ENCODE results near the gene NRAP. TPM values are rescaled to one million over a fixed set of nuclear protein-coding genes. Genes with fewer than 3 reads are reported as not detected.

Gene NRAP
- total RNA-seq, 2 experiments from 2014 or later, result not detected

DNA sequence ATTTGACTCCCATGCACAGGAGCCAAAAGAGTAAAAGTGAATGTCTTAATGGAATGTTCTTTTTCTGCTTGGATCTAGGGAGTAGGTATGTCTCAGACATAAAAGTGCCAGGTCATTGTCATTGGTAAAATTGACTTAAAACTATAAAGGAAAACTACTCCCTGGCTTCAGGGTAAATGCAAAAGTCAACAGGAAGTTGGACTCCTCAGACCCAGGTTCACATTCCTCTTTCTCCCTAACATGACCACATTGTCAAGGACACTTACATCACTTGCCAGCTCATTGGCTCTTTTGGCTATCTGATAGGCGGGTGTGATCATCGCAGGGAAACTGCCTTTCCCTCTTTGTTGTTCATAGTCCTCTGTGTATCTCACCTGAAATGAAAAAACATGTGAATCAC is 13.7 kb downstream of the NRAP start:
- no peak overlapping the region for H3K27ac Mint-ChIP-seq
- peaks cover 34% of the 10 kb centered on the region for H3K27me3 Mint-ChIP-seq
- H3K9me3 Mint-ChIP-seq, result no peaks in the 10 kb centered on the region
- H3K4me3 Mint-ChIP-seq, result no peak overlapping the region
- ChIA-PET CTCF (no interaction called here), POLR2A (no interaction called here)
- no peak for DNase-seq
- H3K4me1 Mint-ChIP-seq, result no peaks in the 10 kb centered on the region
- no peaks in the 10 kb centered on the region for H3K36me3 Mint-ChIP-seq (ENCODE audit: low read depth)

DNA sequence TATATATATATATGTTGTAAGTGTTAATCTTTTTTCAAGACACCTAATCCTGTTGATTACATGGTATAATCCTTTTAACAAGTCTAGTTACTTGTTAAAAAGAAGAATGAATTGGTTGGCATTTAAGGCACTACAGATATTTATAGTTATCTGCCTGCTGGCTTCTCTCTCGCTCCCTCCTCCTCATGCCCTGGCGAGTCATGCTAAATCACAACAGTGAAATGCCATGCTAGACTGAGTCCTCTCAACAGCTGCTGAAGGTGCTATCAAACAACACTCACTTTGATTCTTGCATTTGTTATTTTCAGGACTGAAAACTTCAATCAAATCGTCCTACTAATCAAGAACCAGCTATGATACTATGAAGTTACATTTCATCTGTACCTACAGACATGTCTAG is 15.4 kb downstream of the NRAP start:
- Mint-ChIP-seq H3K27me3 (peaks cover 30% of the 10 kb centered on the region), H3K36me3 (ENCODE audit: low read depth) (no peaks in the 10 kb centered on the region), H3K4me3 (no peak overlapping the region), H3K4me1 (no peaks in the 10 kb centered on the region), H3K9me3 (no peaks in the 10 kb centered on the region), H3K27ac (no peak overlapping the region)
- ChIA-PET POLR2A (no interaction called here), CTCF (no interaction called here)
- DNase-seq, result no peak

- H3K9me3 Mint-ChIP-seq, result no peaks in the 10 kb centered on the region
- H3K27ac Mint-ChIP-seq, result no peak overlapping the region
- H3K27me3 Mint-ChIP-seq, result peaks cover 32% of the 10 kb centered on the region
- ChIA-PET CTCF (no interaction called here), POLR2A (no interaction called here)
- H3K4me3 Mint-ChIP-seq, result no peak overlapping the region
- no peak for DNase-seq
- no peaks in the 10 kb centered on the region for H3K36me3 Mint-ChIP-seq (ENCODE audit: low read depth)
- H3K4me1 Mint-ChIP-seq, result no peaks in the 10 kb centered on the region
Measured at GRCh38 chr10:113647812-113648211, 16.0 kb downstream of the NRAP start.

DNA sequence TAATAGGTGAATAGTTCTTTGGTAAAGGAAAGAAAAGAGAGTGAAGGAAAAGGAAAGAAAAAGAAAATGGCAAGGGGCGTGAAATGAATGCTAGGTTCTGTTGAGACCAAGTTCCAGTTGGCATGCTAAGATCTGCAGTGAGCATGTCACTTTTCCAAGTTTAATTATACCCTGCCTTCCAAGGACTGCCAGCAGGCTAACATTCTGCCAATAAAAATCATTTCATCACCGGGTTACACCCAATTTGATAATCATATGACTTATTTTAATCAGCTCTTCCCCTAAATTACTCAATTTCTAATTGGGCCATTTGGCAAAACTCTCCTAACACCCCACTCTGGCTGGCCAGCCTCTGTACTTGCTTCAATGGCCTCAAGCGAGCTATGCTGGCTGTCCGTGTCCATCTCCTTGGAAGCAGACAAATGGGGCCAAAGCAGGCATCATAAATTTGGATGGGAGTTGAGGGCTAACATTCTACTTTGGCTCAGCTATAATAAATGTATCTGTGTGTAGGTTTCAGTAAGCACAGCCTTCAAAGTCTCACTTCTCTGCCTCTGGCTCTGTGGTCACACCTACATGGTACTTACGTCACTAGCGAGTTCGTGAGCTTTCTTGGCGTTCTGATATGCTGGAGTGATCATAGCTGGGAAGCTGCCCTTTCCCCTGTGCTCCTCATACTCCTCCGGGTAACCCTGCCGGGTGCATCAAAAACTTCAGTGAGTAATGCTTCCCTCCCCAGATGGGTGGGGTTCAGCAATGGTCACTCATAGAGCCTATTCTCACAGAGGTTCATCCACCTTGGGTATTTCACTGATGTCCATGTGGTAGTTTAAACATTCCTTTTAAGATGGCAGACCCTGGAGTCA is 17.3 kb downstream of the NRAP start:
- Mint-ChIP-seq H3K9me3 (no peaks in the 10 kb centered on the region), H3K27ac (no peak overlapping the region), H3K4me1 (no peaks in the 10 kb centered on the region), H3K36me3 (ENCODE audit: low read depth) (no peaks in the 10 kb centered on the region), H3K4me3 (no peak overlapping the region), H3K27me3 (peaks cover 34% of the 10 kb centered on the region)
- no peak for DNase-seq
- ChIA-PET CTCF (no interaction called here), POLR2A (no interaction called here)

- Mint-ChIP-seq H3K36me3 (ENCODE audit: low read depth) (no peaks in the 10 kb centered on the region), H3K27me3 (peaks cover 40% of the 10 kb centered on the region), H3K27ac (no peak overlapping the region), H3K9me3 (no peaks in the 10 kb centered on the region), H3K4me3 (no peak overlapping the region), H3K4me1 (no peaks in the 10 kb centered on the region)
- no peak for DNase-seq
- POLR2A ChIA-PET, result no interaction called here
- CTCF ChIA-PET, result no interaction called here
Measured at GRCh38 chr10:113644185-113645120, 19.4 kb downstream of the NRAP start.

- H3K36me3 Mint-ChIP-seq (ENCODE audit: low read depth), result no peaks in the 10 kb centered on the region
- POLR2A ChIA-PET, result no interaction called here
Measured at GRCh38 chr10:113643183-113643582, 20.7 kb downstream of the NRAP start.

GRCh38 chr10:113641702-113642101 is 22.1 kb downstream of the NRAP start:
- H3K4me3 Mint-ChIP-seq, result no peak overlapping the region
- CTCF ChIA-PET, result no interaction called here
- no peak overlapping the region for H3K27ac Mint-ChIP-seq

More at GRCh38 chr10:113643183-113643582, 20.7 kb downstream of the NRAP start:
- no peak overlapping the region for H3K27ac Mint-ChIP-seq
- no peaks in the 10 kb centered on the region for H3K4me1 Mint-ChIP-seq
- no peak overlapping the region for H3K4me3 Mint-ChIP-seq
- peaks cover 44% of the 10 kb centered on the region for H3K27me3 Mint-ChIP-seq
- CTCF ChIA-PET, result no interaction called here
- H3K9me3 Mint-ChIP-seq, result no peaks in the 10 kb centered on the region
- no peak for DNase-seq

GRCh38 chr10:113639966-113640365 is 23.9 kb downstream of the NRAP start:
- POLR2A ChIA-PET, result no interaction called here
- H3K36me3 Mint-ChIP-seq (ENCODE audit: low read depth), result no peaks in the 10 kb centered on the region
- no peak overlapping the region for H3K4me3 Mint-ChIP-seq
- no peaks in the 10 kb centered on the region for H3K4me1 Mint-ChIP-seq
- CTCF ChIA-PET, result no interaction called here
- H3K27ac Mint-ChIP-seq, result no peak overlapping the region
- H3K27me3 Mint-ChIP-seq, result peaks cover 29% of the 10 kb centered on the region
- H3K9me3 Mint-ChIP-seq, result no peaks in the 10 kb centered on the region
- DNase-seq, result no peak

More at GRCh38 chr10:113641702-113642101, 22.1 kb downstream of the NRAP start:
- Mint-ChIP-seq H3K27me3 (peaks cover 35% of the 10 kb centered on the region), H3K36me3 (ENCODE audit: low read depth) (no peaks in the 10 kb centered on the region), H3K4me1 (no peaks in the 10 kb centered on the region), H3K9me3 (no peaks in the 10 kb centered on the region)
- DNase-seq, result no peak
- POLR2A ChIA-PET, result no interaction called here

DNA sequence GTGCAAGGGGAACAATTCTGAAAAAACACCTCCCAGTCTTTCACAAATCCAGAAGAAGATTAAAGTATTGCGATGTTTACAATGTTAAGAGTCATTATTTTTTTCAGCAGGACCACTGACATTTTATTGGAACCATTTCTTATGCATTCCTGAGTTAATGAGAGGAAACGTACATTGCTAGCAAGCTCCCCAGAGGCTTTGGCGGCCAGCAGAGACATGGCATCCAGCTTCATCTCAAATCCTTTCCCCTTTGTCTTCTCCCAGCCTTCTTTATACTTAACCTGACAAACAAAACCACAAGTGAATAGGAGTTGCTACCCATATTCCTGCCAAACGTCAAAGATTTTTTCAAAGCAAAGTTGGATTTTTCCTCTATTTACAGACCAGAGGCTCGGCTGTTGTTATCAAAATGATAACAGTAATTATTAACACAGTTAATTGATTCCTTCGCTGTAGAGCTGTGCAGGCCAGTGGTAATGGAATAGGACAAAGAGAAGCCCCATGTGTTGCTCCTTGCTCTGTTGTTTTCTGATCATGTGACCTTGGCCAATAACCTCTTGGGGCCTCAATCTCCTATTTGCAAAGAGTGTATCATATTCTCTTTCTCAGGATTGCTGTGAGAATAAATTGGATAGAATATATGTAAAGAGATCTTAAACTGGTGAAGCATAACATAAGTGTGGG is 32.0 kb downstream of the NRAP start:
- POLR2A ChIA-PET, result no interaction called here
- no peaks in the 10 kb centered on the region for H3K36me3 Mint-ChIP-seq (ENCODE audit: low read depth)
- H3K4me3 Mint-ChIP-seq, result no peak overlapping the region
- no peak overlapping the region for H3K27ac Mint-ChIP-seq
- H3K4me1 Mint-ChIP-seq, result no peaks in the 10 kb centered on the region
- H3K27me3 Mint-ChIP-seq, result peaks cover 5% of the 10 kb centered on the region
- CTCF ChIA-PET, result no interaction called here
- no peak for DNase-seq
- H3K9me3 Mint-ChIP-seq, result no peaks in the 10 kb centered on the region

DNA sequence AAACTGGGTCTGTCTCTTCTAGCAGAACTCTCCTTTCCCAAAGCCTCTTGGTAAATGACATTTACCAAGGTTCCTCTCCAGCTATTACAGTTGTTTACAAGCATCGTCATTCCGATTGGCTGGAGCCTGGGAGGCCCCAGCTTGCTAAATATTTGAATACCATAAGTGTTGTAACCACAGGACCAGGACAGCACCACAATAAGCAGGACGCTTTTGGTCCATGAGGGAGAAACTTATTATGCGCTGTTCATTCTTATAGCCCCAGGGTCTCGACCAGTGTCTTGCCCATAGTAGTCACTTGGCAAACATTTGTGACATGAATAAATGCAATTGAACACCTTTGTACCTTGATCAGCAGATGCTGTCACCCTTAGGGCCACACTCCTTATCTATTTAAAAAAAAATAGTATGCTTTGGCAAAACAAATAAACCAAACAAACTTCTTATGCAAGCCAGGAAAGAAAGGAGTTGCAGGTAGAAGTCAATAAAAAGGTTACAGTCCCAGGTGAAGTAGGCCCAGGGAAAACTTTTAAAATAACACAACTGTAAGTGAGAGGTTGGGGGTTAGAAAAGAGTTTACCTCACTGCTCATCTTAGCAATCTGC is 32.8 kb downstream of the NRAP start:
- Mint-ChIP-seq H3K27ac (no peak overlapping the region), H3K36me3 (ENCODE audit: low read depth) (no peaks in the 10 kb centered on the region), H3K9me3 (no peaks in the 10 kb centered on the region), H3K4me3 (no peak overlapping the region), H3K4me1 (no peaks in the 10 kb centered on the region), H3K27me3 (peaks cover 5% of the 10 kb centered on the region)
- ChIA-PET CTCF (no interaction called here), POLR2A (no interaction called here)
- DNase-seq, result no peak

DNA sequence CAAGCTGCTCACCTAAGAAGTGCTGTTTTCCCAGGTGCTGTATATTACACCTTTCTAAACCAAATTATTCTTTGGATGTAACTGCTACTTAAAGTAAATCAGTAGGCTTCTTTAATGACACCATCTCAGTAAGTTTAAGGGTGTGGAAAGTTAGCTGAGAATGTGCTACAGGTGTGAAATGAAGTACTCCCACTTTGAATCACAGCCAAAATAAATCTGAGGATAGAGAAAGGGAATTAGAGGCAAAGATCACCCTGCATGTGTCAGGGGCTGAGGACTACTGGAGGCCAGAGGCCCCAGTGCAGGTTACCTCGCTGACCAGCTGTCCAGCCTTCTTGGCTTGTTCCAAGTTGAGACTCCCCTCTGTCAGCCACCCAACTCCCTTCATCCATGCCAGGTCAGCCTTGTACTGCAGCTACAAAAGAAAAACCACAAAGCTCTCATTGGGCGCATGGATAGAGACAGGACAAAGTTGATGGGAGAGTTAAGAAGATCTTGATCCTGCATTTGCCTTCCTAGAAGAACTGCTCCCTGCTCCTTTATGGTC is 35.2 kb downstream of the NRAP start:
- DNase-seq, result no peak
- Mint-ChIP-seq H3K27me3 (peaks cover 15% of the 10 kb centered on the region), H3K36me3 (ENCODE audit: low read depth) (no peaks in the 10 kb centered on the region), H3K4me3 (no peak overlapping the region), H3K4me1 (no peaks in the 10 kb centered on the region), H3K9me3 (no peaks in the 10 kb centered on the region), H3K27ac (no peak overlapping the region)
- CTCF ChIA-PET, result no interaction called here
- POLR2A ChIA-PET, result no interaction called here

DNA sequence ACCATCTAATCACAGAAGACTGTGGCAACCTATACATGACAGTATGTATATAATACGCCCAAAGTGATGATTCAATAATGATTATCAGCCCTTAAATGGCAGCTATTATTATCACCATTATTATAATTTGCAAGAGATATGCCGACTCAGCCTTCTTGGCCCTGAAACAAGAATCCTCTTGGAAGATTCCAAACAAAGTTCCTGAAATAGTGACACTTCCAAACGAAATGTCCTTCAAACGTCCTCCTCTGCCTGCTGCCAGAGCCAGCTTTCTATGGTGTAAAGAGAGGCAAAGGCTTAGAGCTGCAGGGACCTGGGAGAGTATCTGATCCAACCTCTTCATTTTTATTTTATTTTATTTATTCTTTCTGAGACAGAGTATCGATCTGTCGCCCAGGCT is 36.0 kb downstream of the NRAP start:
- ChIA-PET POLR2A (no interaction called here), CTCF (no interaction called here)
- no peak overlapping the region for H3K4me3 Mint-ChIP-seq
- no peaks in the 10 kb centered on the region for H3K4me1 Mint-ChIP-seq
- H3K27ac Mint-ChIP-seq, result no peak overlapping the region
- no peaks in the 10 kb centered on the region for H3K36me3 Mint-ChIP-seq (ENCODE audit: low read depth)
- H3K9me3 Mint-ChIP-seq, result no peaks in the 10 kb centered on the region
- no peak for DNase-seq
- H3K27me3 Mint-ChIP-seq, result peaks cover 13% of the 10 kb centered on the region

All from activated CD4-positive, alpha-beta memory T cell treated with anti-CD3 and anti-CD28 coated beads, Interleukin-2, amount 10 ng/mL, durations not matched to agents 7 days and 5 days (primary cell).